ENCODE data around the gene KDM1B.
A peak's percentile ranks its signal among the peaks of the same experiment; 100 is the strongest.

The KDM1B gene

DNA sequence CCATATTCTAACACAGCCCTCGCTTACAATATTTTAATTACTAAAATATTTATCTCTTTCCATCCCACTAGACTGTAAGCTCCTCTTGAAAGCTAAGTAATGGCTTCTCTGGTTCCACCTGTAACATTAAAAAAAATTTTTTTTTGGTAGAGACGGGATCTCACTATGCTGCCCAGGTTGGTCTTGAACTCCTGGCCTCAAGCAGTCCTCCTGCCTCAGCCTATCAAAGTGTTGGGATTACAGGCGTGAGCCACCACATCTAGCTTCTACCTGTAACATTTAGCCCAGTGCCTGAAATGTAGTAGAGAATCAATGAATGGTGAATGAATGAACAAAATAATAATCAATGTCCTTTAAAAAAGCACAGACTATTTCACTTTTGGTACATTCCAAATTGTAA lies 80.3 kb downstream of the KDM1B start:
- DNase-seq: no peak

DNA sequence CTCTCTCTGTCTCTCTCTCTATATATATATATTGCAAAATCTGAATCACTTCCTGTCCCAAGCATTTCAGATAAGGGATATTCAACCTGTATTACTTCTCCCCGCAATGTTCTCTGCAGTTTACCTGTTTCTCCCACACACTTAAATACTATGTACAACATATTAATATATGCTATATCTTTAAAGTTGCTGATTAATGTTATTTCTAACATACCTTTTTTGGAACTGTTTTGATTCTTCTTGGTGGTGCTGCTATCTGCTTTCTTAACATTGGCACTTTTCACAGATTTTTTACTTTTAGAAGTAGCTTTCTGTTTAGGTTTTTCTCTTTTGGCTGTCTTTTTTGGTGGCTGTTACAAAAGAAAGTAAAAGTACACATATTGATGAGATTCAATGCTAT lies 81.9 kb downstream of the KDM1B start:
- no peak for DNase-seq

DNA sequence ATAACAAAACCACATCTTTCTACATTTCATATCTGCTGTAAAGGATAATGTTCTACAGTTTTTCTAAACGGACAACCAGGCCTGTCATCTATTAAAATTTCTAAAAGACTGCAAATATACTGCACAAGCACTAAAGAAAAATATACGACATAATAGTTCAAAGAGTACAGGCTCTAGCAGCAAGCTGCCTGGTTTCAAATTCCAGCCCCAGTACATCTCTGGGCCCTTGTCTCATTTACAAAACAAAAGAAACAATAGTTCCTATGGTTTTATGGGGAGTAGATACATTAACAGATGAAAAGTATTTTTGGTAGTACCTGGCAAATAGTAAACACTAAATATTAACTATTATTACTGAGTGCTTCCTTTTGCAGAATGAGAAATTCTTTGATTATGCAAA lies 85.0 kb downstream of the KDM1B start:
- no peak for DNase-seq

DNA sequence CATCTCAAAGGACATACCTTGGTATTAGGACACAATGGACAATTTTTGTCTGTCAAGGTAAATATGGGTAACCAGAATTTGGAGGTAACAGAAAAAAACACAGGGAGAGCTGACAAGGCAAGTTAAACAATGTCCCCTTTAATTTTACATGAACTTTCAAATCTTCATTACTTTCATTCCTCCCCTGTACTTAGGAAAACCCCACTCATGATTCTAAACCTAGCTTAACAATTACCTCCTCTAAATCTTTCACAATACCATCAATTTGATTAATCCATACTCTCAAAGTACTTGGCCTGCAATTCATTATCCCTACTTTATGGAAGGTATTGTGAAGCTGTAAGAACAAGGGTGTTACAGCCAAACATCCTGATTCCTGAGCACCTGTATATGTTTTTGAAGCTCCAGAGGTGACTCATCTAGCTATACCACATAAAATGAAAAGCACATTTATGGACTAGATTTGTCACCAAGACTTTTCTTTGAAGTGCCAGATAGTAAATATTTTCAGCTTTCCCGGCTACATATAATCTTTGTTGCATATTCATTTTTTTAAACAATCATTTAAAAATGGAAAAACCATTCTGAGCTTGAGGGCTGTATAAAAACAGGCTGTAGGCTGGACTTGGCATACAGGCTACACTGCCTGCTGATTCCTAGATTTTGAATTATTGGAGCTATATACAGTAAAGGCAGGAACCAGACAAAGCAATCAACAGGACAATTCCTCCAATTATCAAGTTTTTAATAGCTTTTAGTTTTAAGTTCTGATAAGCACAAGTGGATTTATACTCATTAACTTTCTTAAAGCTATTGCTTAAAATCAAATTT lies 86.2 kb downstream of the KDM1B start:
- DNase-seq: no peak

DNA sequence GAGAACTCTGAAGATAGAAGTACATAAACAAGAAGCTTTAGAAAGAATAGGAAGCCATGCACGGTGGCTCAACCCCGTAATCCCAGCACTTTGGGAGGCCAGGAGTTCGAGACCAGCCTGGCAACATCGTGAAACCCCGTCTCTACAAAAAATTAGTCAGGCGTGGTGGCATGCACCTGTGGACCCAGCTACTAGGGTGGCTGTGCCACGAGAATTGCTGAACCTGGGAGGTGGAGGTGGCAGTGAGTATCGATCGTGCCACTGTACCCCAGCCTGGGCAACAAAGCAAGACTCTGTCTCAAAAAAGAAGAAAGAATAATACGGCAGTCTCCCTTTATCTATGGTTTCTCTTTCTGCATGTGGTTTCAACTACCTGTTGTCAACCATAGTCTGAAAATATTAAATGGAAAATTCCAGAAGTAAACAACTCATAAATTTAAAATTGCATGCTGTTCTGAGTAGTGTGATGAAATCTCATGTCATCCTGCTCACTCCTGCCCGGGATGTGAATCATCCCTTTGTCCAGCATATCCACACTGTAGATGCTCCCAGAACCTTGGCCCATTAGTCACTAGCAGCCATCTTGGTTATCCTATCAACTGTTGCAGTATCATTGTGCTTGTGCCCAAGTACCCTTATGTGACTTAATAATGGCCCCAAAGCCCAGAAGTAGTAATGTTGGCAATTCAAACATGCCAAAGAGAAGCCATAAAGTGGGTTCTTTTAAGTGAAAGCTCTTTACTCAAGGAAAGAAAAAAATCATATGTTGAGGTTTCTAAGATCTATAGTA lies 87.0 kb downstream of the KDM1B start:
- DNase-seq: no peak

DNA sequence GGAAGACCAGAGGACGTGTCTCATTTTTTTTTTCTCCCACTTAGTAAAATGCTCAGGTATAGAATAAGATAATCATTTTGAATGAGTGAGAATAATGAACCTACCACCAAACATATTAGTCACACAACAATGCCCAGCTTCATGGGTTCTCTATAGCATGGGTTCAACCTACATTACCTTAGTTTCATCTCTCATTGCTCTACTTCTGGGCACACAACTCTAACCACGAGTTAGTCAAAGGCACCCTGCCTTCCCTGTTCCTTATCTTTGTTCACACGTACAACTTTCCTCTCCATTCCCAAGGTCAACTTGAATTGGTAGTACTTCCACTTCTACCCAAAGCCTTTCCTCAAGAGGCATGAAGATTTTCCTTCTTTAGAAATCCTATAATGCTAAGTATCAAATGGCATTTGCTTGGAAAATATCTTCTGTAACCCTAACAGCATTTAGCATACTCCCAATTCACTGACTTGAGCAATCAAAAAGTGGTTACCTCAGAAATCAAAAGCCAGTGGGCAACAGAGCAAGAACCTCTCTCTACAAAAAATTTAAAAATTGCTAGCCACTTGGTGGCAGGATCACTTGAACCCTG lies 88.2 kb downstream of the KDM1B start:
- DNase-seq: no peak

DNA sequence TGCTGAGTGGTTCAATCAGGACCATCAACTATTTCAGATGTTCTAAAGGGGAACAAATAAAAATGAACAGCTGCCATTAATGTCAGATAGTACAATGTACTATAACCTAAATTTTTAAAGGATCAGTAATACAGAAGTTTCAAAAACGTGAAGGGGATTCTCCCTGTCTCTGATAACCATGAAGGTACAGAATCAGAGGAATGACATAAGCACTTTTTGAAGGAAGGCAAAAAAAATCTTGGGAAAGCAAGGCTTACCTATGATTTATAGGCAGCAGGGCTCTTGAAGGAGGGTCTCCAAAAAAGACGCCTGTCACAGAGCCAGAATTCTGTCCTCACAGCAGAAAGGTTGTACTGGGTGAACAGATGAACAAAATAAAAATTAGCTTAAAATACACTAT lies 89.0 kb downstream of the KDM1B start:
- DNase-seq: no peak

DNA sequence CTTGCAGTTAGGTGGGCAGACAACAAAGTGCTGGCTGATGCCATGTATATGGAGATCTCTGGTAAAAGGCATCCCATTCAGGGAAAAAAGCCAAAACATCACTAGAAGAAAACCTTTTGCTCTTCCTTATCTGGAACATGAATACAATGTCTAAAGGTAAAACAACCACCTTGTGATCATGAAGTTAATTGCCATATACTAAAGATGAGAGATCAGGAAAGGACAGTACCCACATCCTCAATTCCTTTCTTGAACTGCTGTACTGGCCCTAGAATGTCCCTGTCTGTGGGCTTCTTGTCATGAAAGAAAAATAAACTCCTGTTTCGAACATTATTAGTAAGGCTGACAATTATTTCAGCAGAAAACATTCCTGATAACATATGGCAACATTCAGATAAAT lies 89.9 kb downstream of the KDM1B start:
- DNase-seq: no peak

DNA sequence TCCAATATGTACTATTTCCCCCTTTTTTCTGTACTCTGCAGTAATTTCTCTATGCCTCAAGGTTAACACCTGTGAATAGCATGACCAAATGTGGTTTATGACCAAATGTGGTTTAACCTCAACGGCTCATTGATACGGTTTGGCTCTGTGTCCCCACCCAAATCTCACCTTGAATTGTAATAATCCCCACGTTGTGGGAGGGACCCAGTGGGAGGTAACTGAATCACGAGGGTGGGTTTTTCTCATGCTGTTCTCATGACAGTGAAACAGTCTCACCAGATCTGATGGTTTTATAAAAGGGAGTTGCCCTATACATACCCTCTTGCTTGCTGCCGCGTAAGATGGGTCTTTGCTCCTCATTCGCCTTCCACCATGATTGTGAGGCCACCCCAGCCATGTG lies 90.4 kb downstream of the KDM1B start:
- no peak for DNase-seq

DNA sequence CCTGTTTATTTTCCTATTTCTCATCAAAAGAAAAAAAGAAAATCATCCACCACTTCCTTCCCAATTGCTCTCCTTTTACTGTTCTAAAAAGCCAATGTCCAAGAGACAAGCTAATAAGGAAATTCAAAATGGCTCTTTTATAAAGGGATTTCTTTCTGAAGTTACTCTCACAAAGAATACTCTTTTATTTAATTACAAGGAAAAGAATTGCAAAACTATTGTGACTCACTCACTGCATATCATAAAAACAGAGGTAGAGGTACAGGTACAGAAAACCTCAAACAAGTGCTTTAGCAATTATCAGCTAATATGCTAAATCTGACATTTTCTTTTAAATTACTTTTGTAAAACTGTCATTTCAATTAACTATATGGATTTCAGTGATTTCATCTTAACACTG lies 91.0 kb downstream of the KDM1B start:
- no peak for DNase-seq

DNA sequence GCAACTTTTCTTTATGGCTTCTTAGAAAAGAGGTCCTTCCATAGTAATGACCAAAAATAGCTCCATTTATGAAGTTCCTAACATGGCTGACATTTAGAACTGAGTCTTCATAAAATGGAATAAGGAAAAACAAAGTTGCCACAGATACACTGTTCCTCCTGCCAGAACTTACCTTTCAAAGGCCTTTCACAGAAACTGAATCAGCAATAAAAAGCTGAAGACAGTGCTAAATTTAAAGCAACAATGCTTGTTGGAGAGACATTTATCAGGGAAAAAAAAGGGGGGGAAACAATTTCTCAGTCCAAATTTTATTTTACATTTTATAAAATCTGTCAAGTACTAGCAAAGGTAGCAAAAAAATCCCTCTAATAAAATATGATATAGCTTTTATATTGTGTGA lies 91.8 kb downstream of the KDM1B start:
- DNase-seq: no peak

DNA sequence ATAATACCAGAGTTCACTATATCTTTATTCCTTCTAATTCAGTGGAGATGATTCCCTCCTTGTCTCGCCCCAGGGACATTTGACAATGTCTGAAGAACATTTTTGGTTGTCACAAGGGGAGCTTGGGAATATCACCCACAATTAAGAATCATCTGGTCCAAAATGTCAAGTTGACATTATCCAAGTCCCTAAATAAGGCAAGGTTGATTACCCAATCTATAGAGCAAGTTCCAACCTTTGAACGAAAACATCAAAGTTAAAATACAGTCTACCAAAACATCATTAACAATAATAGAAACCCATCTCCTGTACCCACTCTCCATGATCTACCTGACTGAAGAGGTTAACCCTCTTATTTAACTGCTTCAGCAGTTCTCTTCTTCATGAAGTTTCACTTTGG lies 93.5 kb downstream of the KDM1B start:
- DNase-seq: no peak

DNA sequence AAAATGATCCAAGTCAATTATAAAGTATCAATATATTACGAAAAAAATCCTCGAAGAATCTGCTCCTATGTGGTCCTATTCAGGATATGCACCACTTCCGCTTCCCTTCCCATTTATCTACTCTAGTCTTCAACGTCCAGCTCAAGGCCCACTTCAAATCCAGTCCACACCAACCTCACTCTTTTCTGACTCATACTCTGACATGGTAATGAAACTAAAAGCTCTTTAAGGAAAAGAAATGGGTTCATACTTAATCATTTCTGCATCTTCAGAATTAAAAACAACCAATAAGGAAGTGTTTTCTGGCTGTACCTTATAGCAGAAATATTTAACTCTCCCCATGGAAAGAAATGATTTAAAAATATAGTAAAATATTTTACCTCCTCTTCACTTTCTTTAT lies 94.0 kb downstream of the KDM1B start:
- DNase-seq: no peak

DNA sequence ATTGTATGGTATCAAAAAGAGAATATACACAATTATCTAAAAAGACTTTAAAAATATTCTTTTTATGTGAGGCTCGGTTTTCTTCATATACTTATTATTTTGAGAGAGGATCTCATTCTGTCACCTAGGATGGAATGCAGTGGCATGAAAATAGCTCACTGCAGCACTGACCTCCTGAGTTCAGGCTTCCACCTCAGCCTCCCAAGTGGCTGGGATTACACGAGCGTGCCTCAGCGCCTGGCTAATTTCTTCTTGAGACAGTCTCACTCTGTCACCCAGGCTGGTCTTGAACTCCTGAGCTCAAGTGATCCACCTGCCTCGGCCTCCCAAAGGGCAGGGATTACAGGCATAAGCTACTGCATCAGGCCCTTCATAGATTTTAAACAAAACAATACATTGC lies 98.4 kb downstream of the KDM1B start:
- DNase-seq: no peak

DNA sequence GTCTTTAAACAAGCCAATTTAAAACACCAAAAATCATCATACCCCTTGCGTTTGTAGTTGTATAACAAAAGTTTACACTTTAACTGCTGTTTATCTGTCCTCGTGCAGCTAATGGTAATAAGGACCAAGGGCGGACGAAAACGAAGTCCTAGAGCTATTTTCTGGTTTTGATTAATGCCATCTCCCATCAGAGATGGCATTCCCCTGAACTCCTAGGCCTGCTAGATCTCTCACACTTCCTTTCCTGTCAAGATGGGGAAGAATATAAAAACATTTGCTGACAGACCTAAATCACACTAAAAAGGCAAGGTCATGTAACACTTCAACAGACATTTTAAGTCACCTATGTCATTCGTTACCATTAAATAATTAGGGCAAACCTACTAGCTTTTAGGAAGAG lies 99.6 kb downstream of the KDM1B start:
- DNase-seq: no peak

DNA sequence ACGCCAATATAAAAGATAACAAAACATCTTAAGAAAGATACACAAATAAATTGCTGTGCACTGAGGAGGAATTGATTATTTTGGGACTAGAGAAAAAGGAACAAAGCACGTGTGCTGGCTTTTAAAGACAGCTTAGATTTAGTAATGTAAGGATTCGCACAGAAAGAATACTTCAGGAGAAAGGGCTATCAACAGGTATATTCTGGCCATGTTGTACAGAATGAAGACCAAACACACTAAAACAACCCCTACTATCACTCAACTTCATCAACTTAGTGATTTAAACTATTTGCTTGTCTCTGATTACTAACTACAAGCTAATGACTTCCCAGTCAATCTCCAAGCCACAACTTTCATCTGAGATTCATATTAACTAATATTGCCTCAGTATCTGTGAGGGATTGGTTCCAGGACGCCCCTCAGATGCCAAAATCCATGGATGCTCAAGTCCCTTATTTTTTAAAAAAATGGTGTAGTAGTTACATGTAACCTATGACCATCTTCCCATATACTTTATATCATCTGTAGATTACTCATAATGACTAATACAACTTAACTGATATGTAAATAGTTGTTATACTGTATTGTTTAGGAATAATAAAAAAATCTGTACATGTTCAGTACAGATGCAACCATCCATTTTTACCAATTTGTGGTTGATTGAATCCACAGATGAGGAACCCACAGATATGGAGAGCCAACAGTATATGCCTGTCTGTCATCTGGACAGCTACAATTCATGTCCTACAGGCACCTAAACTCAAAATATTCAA lies 104.6 kb downstream of the KDM1B start:
- DNase-seq: no peak

DNA sequence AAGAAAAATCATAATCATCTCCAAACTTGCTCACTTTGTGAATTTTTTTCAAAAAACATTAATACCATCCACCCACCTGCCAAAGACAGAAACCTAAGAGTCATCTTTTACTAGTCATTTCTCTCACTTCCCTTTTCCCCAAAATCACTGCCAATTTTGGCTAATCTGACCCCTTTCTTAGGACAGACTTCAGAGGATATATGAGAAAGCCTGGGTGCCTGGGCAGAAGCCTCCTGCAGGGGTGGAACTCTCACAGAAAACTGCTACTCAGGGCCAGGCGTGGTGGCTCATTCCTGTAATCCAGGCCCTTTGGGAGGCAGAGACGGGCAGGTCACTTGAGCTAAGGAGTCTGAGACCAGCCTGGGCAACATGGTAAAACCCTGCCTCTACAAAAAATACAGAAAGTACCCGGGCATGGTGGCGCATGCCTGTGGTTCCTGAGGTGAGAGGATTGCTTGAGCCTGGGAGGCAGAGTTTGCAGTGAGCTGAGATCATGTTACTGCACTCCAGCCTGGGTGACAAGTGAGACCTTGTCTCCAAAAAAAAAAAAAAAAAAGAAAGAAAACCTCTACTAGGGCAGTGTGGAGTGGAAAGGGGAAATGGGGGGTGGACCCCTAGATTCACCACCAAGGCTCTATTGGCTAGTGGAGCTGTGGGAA lies 105.4 kb downstream of the KDM1B start:
- no peak for DNase-seq

DNA sequence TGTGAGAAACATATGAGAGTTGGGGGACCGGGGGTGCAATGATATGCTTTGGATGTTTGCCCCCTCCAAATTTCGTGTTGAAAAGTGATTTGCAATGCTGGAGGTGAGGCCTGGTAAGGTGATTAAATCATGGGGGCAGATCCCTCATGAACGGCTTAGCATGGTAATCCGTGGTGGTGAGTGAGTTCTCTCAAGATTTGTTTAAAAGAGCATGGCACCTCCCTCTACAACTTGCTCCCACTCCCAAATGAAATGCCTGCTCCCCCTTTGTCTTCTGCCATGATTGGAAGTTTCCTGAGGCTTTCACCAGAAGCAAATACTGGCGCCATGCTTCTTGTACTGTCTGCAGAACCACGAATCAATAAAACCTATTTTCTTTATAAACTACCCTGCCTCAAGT lies 106.7 kb downstream of the KDM1B start:
- DNase-seq: no peak

DNA sequence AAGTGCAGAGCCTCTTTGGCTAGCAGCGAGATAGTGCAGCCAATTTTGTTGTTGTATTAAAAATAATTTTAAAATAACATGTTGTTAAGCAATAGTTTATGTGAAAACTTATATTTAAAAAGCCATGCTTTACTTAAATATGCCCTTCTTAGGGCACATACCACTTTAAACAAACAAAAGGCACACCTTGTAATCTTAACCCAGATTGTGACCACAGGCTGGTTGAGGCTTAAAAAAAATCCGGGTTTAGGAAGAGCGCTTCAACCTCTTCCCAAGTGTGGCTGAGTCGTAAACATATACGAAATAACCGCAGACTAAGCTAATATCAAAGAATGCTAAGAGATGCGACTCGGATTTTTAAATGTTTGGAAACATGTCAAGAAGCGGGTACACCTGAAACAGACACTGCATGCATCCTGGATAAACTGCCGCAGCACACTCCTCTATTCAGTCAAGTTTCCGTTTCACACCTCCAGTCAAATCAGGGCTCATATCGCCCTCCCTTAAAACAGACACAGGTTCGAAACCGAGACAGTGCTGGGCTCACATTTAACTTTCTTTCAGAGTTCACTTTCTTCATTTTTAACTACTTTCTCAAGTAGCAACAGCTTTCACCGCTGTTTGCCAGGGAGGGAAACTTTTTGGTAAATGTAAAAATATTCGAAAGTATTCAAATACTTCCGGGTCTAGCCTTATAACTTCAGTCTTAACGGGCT lies 107.6 kb downstream of the KDM1B start:
- peak; percentile 16 for DNase-seq

DNA sequence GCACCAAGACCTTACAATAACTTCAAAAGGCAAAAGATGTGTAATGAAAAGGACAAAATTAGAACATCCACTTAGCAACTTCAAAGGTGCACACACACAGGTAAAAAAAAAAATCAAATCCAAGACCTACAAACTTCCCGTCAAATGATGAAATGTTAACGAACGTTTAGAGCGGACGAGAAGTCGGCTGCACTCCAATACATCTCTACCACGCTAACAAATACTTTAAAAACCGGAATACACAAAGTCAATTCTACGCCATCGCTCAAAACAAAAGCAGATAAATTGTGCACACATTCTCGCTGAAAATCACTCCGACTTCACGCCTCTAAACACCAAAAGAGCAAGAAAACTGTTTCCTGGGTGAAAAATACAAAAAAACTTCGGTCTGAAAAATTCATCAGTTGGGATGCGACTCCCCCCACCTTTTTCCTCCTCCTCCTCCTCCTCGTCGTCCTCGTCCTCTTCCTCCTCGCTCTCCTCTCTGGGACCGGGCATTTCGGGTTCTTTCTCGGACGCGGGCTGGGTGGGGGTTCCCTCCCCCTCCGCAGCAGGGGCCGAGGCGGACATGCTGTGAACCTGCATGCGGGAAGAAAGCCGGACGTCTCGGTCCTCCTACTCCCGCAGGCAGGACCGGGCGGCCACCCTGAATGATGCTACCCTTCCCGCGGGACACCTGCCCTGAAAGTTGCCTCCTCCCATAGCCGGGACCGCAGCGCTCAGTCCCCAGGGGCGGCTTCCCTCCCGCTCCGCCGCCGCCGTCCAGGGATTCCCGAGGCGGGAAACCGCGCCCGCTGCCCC lies 108.4 kb downstream of the KDM1B start:
- peak; percentile 16 for DNase-seq
